KOPT-K1 (cell line): ENCODE results near the gene EXOC2.

Experiments
- H3K27ac ChIP-seq: fragments of 200-600 bp; sonication (generic); 2 replicates; pipeline ENCODE4 v1.5.1; 2016; ENCODE audit warnings: antibody characterized with exemption, mild to moderate bottlenecking, low read depth, low read length; ENCODE audit not compliant: poor library complexity, severe bottlenecking
- H3K36me3 ChIP-seq: fragments of 200-600 bp; sonication (generic); 2 replicates; pipeline ENCODE4 v1.5.1; 2017; ENCODE audit warnings: antibody characterized with exemption, mild to moderate bottlenecking, low read length, moderate library complexity; ENCODE audit not compliant: insufficient read depth
- H3K9me3 ChIP-seq: fragments of 200-600 bp; sonication (generic); 2 replicates; pipeline ENCODE4 v1.5.1; 2017; ENCODE audit warnings: antibody characterized with exemption, low read length, mild to moderate bottlenecking; ENCODE audit not compliant: insufficient read depth, poor library complexity, severe bottlenecking

EXOC2 gene

DNA sequence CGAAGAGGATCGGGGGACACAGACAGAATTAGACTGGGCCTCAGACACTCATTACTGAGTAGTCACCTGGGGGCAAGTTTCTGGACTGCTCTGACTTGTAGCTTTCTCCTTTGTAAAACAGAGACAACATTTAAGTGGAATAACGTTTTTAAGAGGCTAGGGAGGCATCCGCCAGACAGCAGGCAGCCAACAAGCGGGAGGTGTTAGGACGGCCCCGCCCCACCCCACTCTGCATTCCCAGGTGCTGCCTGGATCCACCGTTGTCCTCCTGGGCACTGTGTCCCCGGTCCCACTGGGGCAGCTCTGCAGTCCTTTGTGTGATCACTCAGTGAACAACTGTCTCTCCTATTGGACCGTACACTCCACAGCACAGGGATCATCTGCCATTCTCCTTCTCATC, 187.6 kb downstream of the EXOC2 start:
- no peak overlapping the region for H3K27ac ChIP-seq
- H3K36me3 ChIP-seq: no peaks in the 10 kb centered on the region
- H3K9me3 ChIP-seq: no peaks in the 10 kb centered on the region

DNA sequence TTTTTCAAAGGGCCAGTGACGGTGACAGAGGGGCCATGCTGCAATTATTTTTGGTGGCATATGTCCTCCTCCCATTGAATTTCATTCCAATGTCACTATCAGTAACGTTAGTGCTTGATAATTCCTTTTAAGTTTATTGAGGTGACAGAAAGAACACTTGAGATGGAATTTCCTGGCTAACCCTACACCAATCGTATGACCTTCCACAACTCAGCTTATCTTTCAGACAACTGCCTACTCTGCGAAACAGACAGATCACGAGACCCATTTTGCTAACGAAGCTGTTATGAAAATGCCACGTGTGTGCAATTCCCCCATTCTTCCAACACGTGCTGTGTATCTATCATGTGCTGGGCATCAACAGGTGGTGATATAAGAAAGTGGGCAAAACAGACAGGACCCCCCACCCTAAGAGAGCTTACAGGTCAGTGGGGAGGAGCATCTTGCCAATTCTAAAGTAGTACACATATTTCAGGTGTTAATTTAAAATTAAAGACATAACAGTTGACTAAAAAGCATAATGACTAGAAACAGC, 188.4 kb downstream of the EXOC2 start:
- Histone ChIP-seq H3K27ac (no peak overlapping the region), H3K36me3 (no peaks in the 10 kb centered on the region), H3K9me3 (no peaks in the 10 kb centered on the region)

DNA sequence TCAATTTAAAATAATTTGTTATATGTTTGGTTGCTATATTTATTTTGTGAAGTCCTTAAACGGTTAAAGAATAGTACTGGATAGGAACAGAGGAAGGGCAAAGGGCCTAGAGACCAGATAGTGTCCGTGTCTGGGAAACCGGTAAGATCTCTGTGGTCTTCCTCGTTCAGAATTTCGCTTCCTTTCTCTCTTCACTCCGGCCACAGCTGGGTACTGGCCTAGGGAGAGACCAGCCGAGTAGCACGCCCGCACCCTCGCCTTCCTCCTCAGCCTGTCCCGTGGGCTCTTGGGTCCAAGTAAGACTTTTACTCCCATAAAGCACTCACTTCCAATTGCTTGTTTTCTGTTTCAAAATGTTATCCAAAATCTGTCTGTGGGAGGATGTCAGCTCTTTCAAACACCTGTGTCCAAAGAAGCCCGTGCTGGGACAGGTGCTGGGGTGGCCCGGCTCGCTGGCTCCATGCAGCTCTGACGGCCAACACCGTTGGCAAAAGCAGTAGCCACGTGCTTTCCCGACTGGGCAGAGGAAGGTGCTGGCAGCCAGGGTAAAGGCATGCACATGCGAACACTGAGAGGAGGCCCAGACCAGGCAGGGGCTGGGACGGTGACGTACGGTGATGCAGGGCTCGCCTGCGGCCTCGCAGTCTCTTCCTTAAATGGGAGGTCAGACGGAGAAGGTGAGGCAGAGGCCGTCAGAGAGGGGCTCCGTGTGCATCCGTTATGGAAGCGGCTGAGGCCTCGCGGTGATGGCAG, 189.2 kb downstream of the EXOC2 start:
- Histone ChIP-seq H3K36me3 (no peaks in the 10 kb centered on the region), H3K9me3 (no peaks in the 10 kb centered on the region), H3K27ac (no peak overlapping the region)

DNA sequence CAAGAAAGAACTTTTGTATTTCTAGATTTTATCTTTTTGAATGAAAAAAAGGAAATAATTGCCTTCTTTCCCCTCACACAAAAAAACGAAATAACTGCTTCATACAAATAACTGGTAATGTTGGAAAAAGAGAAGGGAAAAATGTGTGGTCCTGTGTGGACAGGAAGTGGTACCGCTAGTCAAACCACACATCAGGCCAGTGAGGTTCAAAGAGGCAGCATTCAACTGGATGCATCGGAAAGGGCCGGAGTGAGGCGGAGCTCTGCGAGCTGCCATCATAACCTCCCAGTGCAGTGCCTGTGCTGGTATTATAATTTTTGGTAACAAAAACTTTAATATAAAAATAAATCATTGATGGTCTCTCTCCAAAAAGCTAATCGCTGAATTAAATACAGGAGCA, 190.2 kb downstream of the EXOC2 start:
- no peak overlapping the region for H3K27ac ChIP-seq
- no peaks in the 10 kb centered on the region for H3K9me3 ChIP-seq
- no peaks in the 10 kb centered on the region for H3K36me3 ChIP-seq

DNA sequence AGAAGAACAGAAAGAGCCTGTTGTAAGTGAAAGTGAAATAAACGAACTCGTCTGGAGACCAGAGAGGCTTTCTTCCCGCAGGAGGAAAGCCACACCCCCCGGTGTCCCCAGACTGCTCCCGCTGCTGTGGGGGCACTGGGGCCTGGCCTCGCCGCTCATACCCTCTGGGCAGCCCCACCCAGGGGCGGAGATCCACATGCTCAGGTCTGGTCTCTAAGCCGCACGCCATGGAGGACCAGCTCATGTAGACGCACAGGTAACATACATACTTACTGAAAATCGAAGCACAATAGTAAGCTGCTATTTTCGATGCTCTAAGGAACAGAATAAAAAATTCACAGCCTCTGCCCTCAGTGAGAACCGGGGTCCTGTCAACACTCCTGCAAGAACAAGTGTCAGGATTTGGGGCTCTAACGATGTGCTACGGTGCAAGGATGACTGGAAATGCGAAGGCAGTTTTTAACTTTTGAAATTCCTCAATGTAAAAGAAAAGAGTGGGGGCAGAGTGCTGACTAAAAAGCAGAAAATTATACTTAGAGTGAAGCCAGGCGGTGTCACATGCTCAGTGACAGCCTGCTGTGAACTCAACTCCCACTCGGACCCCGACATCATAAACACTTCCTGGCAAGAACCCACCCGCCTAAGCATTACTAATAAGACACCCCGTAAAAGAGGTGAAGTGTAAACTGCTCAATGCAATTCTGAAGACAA, 190.9 kb downstream of the EXOC2 start:
- no peaks in the 10 kb centered on the region for H3K9me3 ChIP-seq

DNA sequence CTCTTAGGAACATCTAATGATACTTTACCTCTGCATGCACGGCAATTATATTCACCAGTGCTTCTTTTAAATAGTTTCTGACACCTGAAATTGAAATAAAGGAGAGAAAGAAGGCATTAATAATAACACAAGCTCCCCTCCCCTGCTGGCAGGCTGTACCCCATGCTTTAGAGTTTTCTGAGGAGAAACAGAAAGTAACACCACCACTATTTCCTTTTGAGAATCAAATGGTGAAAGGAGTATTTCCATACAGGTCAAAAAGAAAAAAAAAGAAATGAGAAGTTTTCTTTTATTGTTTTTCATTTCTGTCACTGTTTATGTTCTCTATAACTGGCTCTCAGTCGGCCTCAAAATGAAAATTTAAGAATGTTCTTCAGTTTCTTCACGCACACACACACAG, 193.3 kb downstream of the EXOC2 start:
- Histone ChIP-seq H3K27ac (peak overlapping the region; percentile 39), H3K36me3 (peaks cover 12% of the 10 kb centered on the region; the same call in 1 of the 2 replicates), H3K9me3 (no peaks in the 10 kb centered on the region)

More for the DNA sequence above, 190.9 kb downstream of the EXOC2 start:
- Histone ChIP-seq H3K27ac (peak overlapping the region; percentile 61), H3K36me3 (no peaks in the 10 kb centered on the region)

DNA sequence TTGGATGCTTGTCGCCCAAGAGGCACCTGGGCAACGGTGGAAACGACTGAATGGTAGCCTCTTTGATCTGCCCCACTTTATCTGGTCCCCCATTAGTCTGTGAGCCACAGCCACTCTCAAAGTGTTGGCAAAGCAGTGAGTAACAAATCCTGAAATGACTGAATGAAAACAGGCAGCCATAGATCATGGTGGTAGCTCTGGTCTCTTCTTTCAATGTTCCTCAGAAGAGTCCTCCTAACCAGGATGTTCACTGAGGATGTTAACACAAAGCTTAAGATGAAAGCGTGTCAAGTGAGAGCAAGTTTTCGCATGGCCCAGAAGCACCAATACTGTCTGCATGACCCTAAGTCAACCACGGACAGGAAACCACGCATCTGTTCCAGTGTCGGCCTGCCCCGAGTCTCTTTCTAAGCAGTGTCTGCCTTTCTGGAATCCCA, 194.1 kb downstream of the EXOC2 start:
- peaks cover 12% of the 10 kb centered on the region; the same call in 1 of the 2 replicates for H3K36me3 ChIP-seq
- no peaks in the 10 kb centered on the region for H3K9me3 ChIP-seq
- peak overlapping the region; percentile 39 for H3K27ac ChIP-seq

DNA sequence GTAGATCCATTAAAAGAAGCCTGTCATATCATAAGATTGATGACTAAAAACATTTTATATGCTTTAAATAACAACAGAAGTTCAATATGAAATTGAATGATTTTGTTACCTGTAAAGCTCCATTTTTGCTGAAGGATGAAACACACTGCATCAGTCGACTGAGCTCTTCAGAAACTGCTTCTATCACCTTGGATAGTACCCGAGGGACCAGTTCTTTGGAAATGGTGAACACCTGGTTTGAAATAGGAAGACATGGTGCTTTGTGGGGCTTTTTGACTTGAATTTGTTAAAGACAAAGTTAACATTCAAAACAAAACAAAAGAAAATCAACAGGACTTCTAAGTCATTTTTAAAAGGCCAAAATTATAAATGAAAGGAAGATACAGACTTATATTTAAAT, 195.7 kb downstream of the EXOC2 start:
- Histone ChIP-seq H3K27ac (no peak overlapping the region), H3K36me3 (peaks cover 12% of the 10 kb centered on the region; the same call in 1 of the 2 replicates), H3K9me3 (no peaks in the 10 kb centered on the region)

DNA sequence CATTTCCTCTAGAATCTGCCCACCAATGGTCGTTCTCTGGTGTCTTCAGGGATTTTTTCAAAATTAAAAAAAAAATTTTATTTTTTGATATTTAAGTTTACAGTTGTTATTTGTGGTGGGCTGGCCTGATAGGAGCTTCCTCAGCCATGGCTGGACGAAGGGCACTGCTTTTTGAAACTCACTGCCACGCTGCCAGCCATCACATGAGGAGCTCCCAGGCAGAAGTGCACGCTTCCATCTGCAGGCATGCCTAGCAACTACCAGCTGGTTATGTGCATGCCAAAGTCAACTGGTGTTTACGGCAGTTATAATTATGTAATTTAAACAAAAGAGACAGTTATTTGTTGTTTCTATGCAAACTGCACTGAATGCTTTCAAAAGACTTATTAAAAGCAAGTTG, 196.3 kb downstream of the EXOC2 start:
- peaks cover 12% of the 10 kb centered on the region; the same call in 1 of the 2 replicates for H3K36me3 ChIP-seq
- H3K9me3 ChIP-seq: peaks cover 5% of the 10 kb centered on the region
- no peak overlapping the region for H3K27ac ChIP-seq

DNA sequence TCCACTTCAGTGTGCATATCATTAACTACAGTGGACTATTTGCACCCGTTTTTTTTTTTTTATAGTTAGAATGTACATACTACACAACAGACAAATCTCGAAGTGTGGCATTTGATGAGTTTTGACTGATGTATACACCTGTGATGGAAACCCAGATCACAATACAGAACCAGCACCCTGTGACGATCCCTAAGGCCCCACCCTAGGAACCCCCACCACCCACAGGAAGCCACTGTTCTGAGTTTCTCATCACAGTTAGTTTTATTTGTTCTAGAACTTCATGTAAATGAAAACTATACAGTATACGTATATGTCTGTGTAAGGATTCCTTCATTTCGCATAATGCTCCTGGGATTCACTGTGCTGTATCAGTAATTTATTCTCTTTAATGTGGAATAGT, 198.5 kb downstream of the EXOC2 start:
- Histone ChIP-seq H3K27ac (no peak overlapping the region), H3K36me3 (peaks cover 12% of the 10 kb centered on the region; the same call in 1 of the 2 replicates), H3K9me3 (peaks cover 5% of the 10 kb centered on the region)

DNA sequence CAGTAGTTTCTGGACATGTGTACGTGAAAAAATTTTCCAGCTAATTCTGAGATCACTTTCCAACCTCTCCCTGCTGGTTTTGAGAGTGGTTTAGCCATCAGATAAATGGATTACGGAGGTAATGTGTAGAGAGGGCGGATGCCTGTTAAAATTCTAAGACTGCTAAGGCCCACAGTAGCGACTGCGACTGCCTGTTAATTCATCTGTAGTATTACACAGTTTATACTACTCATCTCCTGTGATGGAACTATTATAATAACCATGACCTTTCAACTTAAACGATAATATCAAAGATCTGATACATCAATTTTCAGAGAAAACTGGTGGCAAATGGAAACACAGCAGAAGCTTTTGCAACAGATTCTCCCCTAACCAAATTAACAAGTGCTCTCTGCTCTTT, 199.1 kb downstream of the EXOC2 start:
- peaks cover 5% of the 10 kb centered on the region for H3K9me3 ChIP-seq
- H3K36me3 ChIP-seq: peaks cover 12% of the 10 kb centered on the region; the same call in 1 of the 2 replicates

DNA sequence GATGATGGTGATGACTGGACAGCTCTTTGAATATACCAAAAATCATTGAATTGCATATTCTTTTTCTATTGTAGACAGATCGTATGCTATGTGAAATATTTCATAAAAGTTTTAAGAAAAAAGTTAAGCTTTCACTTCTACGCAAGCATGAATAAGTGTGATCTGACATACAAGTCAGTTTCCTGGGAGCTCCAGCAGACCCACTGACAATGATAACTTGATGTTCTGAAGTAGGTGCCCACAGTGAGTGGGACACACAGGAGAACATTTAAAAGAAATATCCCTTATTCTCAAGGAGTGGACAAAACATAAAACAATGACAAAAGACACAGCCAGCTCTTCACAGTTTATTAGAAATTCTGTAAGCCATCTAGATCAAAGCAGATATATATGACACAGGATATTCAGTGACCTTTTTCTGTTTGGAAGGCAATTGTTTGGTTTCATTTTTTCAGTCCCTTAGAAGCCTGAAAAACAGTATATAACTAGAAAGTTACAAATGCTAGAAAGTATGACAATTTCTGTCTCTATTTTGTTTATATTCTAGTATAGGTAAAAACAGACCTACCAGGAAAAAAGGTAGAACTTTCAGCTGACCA, 200.0 kb downstream of the EXOC2 start:
- Histone ChIP-seq H3K36me3 (peaks cover 12% of the 10 kb centered on the region; the same call in 1 of the 2 replicates), H3K27ac (no peak overlapping the region), H3K9me3 (peaks cover 5% of the 10 kb centered on the region)

More for the DNA sequence above, 199.1 kb downstream of the EXOC2 start:
- H3K27ac ChIP-seq: no peak overlapping the region

DNA sequence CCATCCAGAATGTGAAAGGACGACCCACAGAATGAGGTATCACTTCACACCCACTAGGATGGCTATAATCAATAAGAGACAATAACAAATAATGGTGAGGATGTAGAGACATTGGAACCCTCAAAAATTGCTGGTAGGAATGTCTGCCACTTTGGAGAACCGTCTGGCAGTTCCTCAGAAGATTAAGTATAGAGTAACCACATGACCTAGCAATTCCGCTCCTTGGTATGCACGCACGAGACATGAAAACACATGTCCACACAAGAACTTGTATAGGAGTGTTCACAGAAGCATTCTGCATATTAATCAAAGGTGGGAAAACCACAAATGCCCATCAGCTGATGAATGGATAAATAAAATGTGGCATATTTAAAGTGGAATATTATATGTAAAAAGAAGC, 200.8 kb downstream of the EXOC2 start:
- no peak overlapping the region for H3K27ac ChIP-seq
- peaks cover 5% of the 10 kb centered on the region for H3K9me3 ChIP-seq
- peaks cover 12% of the 10 kb centered on the region; the same call in 1 of the 2 replicates for H3K36me3 ChIP-seq

DNA sequence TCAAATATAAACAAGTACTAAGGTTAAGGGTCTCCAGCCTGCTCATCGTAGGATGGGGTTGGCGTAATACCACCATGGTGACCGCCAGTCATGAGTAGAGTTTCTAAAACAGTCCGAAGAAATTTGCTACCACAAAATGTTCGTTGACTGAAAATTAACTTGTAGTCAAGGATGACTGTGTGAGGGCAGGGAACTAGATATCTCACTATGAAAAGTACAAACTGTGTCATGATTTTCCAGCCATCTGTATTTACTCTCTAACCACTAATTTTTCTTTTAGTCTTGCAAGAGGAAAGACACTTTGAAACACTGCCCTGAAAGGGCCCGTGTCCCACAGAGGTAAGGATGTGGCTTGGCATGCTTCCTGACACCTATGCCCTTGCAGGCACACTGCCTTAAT, 201.7 kb downstream of the EXOC2 start:
- peaks cover 5% of the 10 kb centered on the region for H3K9me3 ChIP-seq

More for the DNA sequence above, 201.7 kb downstream of the EXOC2 start:
- Histone ChIP-seq H3K36me3 (peaks cover 14% of the 10 kb centered on the region), H3K27ac (peak overlapping the region; percentile 32)
